HG03280 (cell line): ENCODE data around the gene MKNK2.

Source experiments
- ATAC-seq: cut with Tn5 transposase; IDR thresholded peaks from one replicate; pipeline ENCODE4 v1.9.1; 2021; ENCODE audit warnings: mild to moderate bottlenecking, moderate library complexity; ENCODE audit not compliant: unreplicated experiment

Gene MKNK2

GRCh38 chr19:2080336-2080988 is 29.4 kb upstream of the MKNK2 start:
- no peak for ATAC-seq

- ATAC-seq, result no peak
Measured at GRCh38 chr19:2079865-2080301, 28.8 kb upstream of the MKNK2 start.

- no peak for ATAC-seq
Measured at GRCh38 chr19:2079076-2079864, 28.2 kb upstream of the MKNK2 start.

- no peak for ATAC-seq
Measured at GRCh38 chr19:2077833-2078619, 27.0 kb upstream of the MKNK2 start.

GRCh38 chr19:2077398-2077797 is 26.4 kb upstream of the MKNK2 start:
- no peak for ATAC-seq

GRCh38 chr19:2076526-2076944 is 25.5 kb upstream of the MKNK2 start:
- ATAC-seq, result no peak

GRCh38 chr19:2072757-2073551 is 21.9 kb upstream of the MKNK2 start:
- no peak for ATAC-seq

- ATAC-seq, result no peak
Measured at GRCh38 chr19:2070986-2071673, 20.1 kb upstream of the MKNK2 start.

GRCh38 chr19:2070436-2070827 is 19.4 kb upstream of the MKNK2 start:
- ATAC-seq, result no peak

- ATAC-seq, result no peak
Measured at GRCh38 chr19:2064788-2065524, 13.9 kb upstream of the MKNK2 start.

GRCh38 chr19:2064395-2064787 is 13.3 kb upstream of the MKNK2 start:
- no peak for ATAC-seq

GRCh38 chr19:2063824-2064223 is 12.8 kb upstream of the MKNK2 start:
- no peak for ATAC-seq

GRCh38 chr19:2062770-2063169 is 11.7 kb upstream of the MKNK2 start:
- ATAC-seq, result no peak

GRCh38 chr19:2062389-2062729 is 11.3 kb upstream of the MKNK2 start:
- no peak for ATAC-seq

GRCh38 chr19:2061495-2062388 is 10.7 kb upstream of the MKNK2 start:
- peak; percentile 82 for ATAC-seq

GRCh38 chr19:2060884-2061494 is 9.9 kb upstream of the MKNK2 start:
- peak; percentile 28 for ATAC-seq

- no peak for ATAC-seq
Measured at GRCh38 chr19:2059422-2060201, 8.6 kb upstream of the MKNK2 start.
